Spinal cord (tissue), 10 donors: ENCODE results near the gene ERCC2. TPM values are rescaled to one million over a fixed set of nuclear protein-coding genes. Genes with fewer than 3 reads are reported as not detected.

Experiments
- DNase-seq, 6 donors: peaks; one replicate each; pipeline versions ENCODE4 v3.0.0 to v3.0.0-alpha.2; 2013 to 2015; ENCODE audit warnings: low spot score in 6 of 6, low read depth in 4 of 6
- H3K27ac ChIP-seq: one replicate; pipeline ENCODE4 v1.5.1; 2013; ENCODE audit warnings: low read depth, low read length, control low read depth
- H3K27me3 ChIP-seq: one replicate; pipeline ENCODE4 v1.6.1; 2013; ENCODE audit warnings: low read length; ENCODE audit not compliant: control insufficient read depth, insufficient read depth
- H3K36me3 ChIP-seq: one replicate; pipeline ENCODE4 v1.6.1; 2013; ENCODE audit warnings: low read length; ENCODE audit not compliant: control insufficient read depth, insufficient read depth
- H3K4me1 ChIP-seq: one replicate; pipeline ENCODE4 v1.6.1; 2013; ENCODE audit warnings: low read length; ENCODE audit not compliant: control insufficient read depth, insufficient read depth
- H3K4me3 ChIP-seq: one replicate; pipeline ENCODE4 v1.5.1; 2013; ENCODE audit warnings: low read depth, low read length, control low read depth
- H3K9me3 ChIP-seq: one replicate; pipeline ENCODE4 v1.6.1; 2013; ENCODE audit warnings: low read length; ENCODE audit not compliant: control insufficient read depth, insufficient read depth
- WGBS: methylation state at CpG from one replicate; pipeline ENCODE4 v1.1.5; 2013; ENCODE audit warnings: missing lambda C conversion rate; ENCODE audit not compliant: insufficient coverage; 5-methylcytosine and 5-hydroxymethylcytosine counted together
- polyA plus RNA-seq, 2 donors: library from polyadenylated mRNA; unstranded; fragments of 120-200 nt; gene quantifications; one replicate each; pipeline ENCODE4 v1.2.1, GENCODE V29; 2013; ENCODE audit not compliant: insufficient read length in 2 of 2
- total RNA-seq, 2 donors: library from RNA; depleted of rRNA in 1 of 2; stranded (reverse); fragments of 120-200 nt in 1 of 2; fragments of >200 nt in 1 of 2; gene quantifications; one replicate each; pipeline versions ENCODE4 v1.2.3 to v1.2.4, GENCODE V29; 2013 to 2014
- donor health status: healthy.

ERCC2 gene
- total and polyA plus RNA-seq, 4 donors = 14.6 to 47.0 (median 28.1) TPM

GRCh38 chr19:45380107-45380506, 9.7 kb upstream of the ERCC2 start:
- Histone ChIP-seq H3K27me3 (peaks cover 7% of the 10 kb centered on the region), H3K4me3 (no peak overlapping the region), H3K9me3 (no peaks in the 10 kb centered on the region), H3K4me1 (peaks cover under 1% of the 10 kb centered on the region), H3K27ac (no peak overlapping the region), H3K36me3 (no peaks in the 10 kb centered on the region)
- WGBS = 92% methylated on average over 1 of the region's 1 CpG
- no peak for DNase-seq

GRCh38 chr19:45376045-45376724, 5.8 kb upstream of the ERCC2 start:
- Histone ChIP-seq H3K4me3 (no peak overlapping the region), H3K36me3 (no peaks in the 10 kb centered on the region), H3K27ac (no peak overlapping the region), H3K9me3 (no peaks in the 10 kb centered on the region), H3K27me3 (no peaks in the 10 kb centered on the region), H3K4me1 (peaks cover under 1% of the 10 kb centered on the region)
- 46% methylated on average over 11 of the region's 13 CpGs for WGBS
- peak in 2 of 6 donors; percentile 6 to 43 for DNase-seq

- no peak overlapping the region for H3K4me3 ChIP-seq
Observed at GRCh38 chr19:45368737-45369340, 1.5 kb downstream of the ERCC2 start.

GRCh38 chr19:45368127-45368526, 2.2 kb downstream of the ERCC2 start:
- H3K36me3 ChIP-seq = peaks cover 35% of the 10 kb centered on the region
- 93% methylated on average over 3 of the region's 4 CpGs for WGBS
- H3K27ac ChIP-seq = no peak overlapping the region
- no peak for DNase-seq
- peaks cover 19% of the 10 kb centered on the region for H3K4me1 ChIP-seq
- H3K9me3 ChIP-seq = no peaks in the 10 kb centered on the region
- H3K4me3 ChIP-seq = no peak overlapping the region
- no peaks in the 10 kb centered on the region for H3K27me3 ChIP-seq

More at GRCh38 chr19:45368737-45369340, 1.5 kb downstream of the ERCC2 start:
- Histone ChIP-seq H3K9me3 (no peaks in the 10 kb centered on the region), H3K27me3 (no peaks in the 10 kb centered on the region), H3K4me1 (peaks cover 19% of the 10 kb centered on the region), H3K36me3 (peaks cover 27% of the 10 kb centered on the region), H3K27ac (no peak overlapping the region)
- no peak for DNase-seq
- WGBS = 79% methylated on average over 11 of the region's 11 CpGs

GRCh38 chr19:45364696-45365095, 5.7 kb downstream of the ERCC2 start:
- H3K36me3 ChIP-seq = peaks cover 63% of the 10 kb centered on the region
- WGBS = 95% methylated on average over 12 of the region's 12 CpGs
- no peak overlapping the region for H3K27ac ChIP-seq
- H3K27me3 ChIP-seq = no peaks in the 10 kb centered on the region
- H3K4me3 ChIP-seq = no peak overlapping the region
- no peaks in the 10 kb centered on the region for H3K9me3 ChIP-seq
- H3K4me1 ChIP-seq = peaks cover 9% of the 10 kb centered on the region
- no peak for DNase-seq

- H3K36me3 ChIP-seq = peaks cover 70% of the 10 kb centered on the region
- H3K4me1 ChIP-seq = peaks cover 4% of the 10 kb centered on the region
- H3K27me3 ChIP-seq = no peaks in the 10 kb centered on the region
- no peaks in the 10 kb centered on the region for H3K9me3 ChIP-seq
- no peak for DNase-seq
- H3K27ac ChIP-seq = no peak overlapping the region
- WGBS = 95% methylated on average over 37 of the region's 44 CpGs
- no peak overlapping the region for H3K4me3 ChIP-seq
Observed at GRCh38 chr19:45363861-45364459, 6.4 kb downstream of the ERCC2 start.

GRCh38 chr19:45362291-45362690, 8.1 kb downstream of the ERCC2 start:
- Histone ChIP-seq H3K9me3 (no peaks in the 10 kb centered on the region), H3K4me1 (no peaks in the 10 kb centered on the region), H3K27me3 (no peaks in the 10 kb centered on the region), H3K27ac (no peak overlapping the region), H3K4me3 (no peak overlapping the region), H3K36me3 (peaks cover 81% of the 10 kb centered on the region)
- no peak for DNase-seq
- 97% methylated on average over 16 of the region's 16 CpGs for WGBS

GRCh38 chr19:45361608-45362007, 8.8 kb downstream of the ERCC2 start:
- 95% methylated on average over 12 of the region's 14 CpGs for WGBS
- no peak for DNase-seq
- Histone ChIP-seq H3K4me1 (no peaks in the 10 kb centered on the region), H3K4me3 (no peak overlapping the region), H3K9me3 (no peaks in the 10 kb centered on the region), H3K27ac (no peak overlapping the region), H3K27me3 (no peaks in the 10 kb centered on the region), H3K36me3 (peaks cover 88% of the 10 kb centered on the region)

GRCh38 chr19:45358213-45358792, 12.1 kb downstream of the ERCC2 start:
- H3K36me3 ChIP-seq = peaks cover 94% of the 10 kb centered on the region
- WGBS = 94% methylated on average over 10 of the region's 12 CpGs
- no peaks in the 10 kb centered on the region for H3K27me3 ChIP-seq

More at GRCh38 chr19:45358213-45358792, 12.1 kb downstream of the ERCC2 start:
- H3K9me3 ChIP-seq = no peaks in the 10 kb centered on the region
- no peak overlapping the region for H3K4me3 ChIP-seq
- no peak for DNase-seq
- no peaks in the 10 kb centered on the region for H3K4me1 ChIP-seq
- H3K27ac ChIP-seq = no peak overlapping the region
